ENCODE measurements around the gene FST. TPM values are rescaled to one million over a fixed set of nuclear protein-coding genes. Genes with fewer than 3 reads are reported as not detected.

The FST gene
- total RNA-seq, 1 experiment from 2014 or later: 0.45 TPM

GRCh38 chr5:53503562-53504218 is 23.3 kb downstream of the FST start:
- no peak overlapping the region for H3K4me3 ChIP-seq (ENCODE audit: low read depth, low read length)
- BruUV-seq (replicated peaks): no TSS peak

DNA sequence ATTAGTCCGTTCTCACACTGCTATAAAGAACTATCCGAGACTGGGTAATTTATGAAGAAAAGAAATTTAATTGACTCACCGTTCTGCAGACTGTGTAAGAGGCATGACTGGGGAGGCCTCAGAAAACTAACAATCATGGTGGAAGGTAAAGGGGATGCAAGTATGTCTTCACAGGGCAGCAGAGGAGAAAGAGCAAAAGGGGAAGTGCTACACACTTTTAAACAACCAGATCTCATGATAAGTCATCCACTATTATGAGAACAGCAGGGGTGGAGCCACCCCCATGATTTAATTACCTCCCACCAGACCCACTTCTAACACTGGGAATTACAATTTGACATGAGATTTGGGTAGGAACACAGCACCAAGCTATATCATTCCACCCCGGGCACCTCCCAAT is 26.6 kb downstream of the FST start:
- Histone ChIP-seq H3K4me1 (no peaks in the 10 kb centered on the region), H3K9me3 (no peaks in the 10 kb centered on the region; the same call in 1 of the 2 replicates), H3K36me3 (ENCODE audit: control insufficient read depth, insufficient read depth, low read length) (no peaks in the 10 kb centered on the region), H3K27me3 (replicated peaks; ENCODE audit: control insufficient read depth, insufficient read depth, low read length) (peaks cover 2% of the 10 kb centered on the region; the same call in 1 of the 2 replicates), H3K4me3 (ENCODE audit: low read depth, low read length) (no peak overlapping the region)
- ChIA-PET POLR2A (no interaction called here), CTCF (no interaction called here)
- BruUV-seq (replicated peaks): no TSS peak
- no peaks in the 10 kb centered on the region for H3K4me1 Mint-ChIP-seq (ENCODE audit: low read depth, unreplicated experiment)
- peaks cover 46% of the 10 kb centered on the region for H3K9me3 Mint-ChIP-seq (ENCODE audit: unreplicated experiment)
- H3K36me3 Mint-ChIP-seq (ENCODE audit: insufficient read depth, unreplicated experiment): no peaks in the 10 kb centered on the region
- TF ChIP-seq CTCF (IDR thresholded peaks at IDR 0.05; ENCODE audit: insufficient read depth in 1 of 2, low read depth in 1 of 2, low read length in 1 of 2, severe bottlenecking in 1 of 2, unreplicated experiment in 1 of 2): no peak
- no peak overlapping the region for H3K4me3 Mint-ChIP-seq (ENCODE audit: unreplicated experiment)
- DNase-seq: no peak
- H3K27ac Mint-ChIP-seq (ENCODE audit: unreplicated experiment): no peak overlapping the region
- H3K27me3 Mint-ChIP-seq (ENCODE audit: insufficient read depth, unreplicated experiment): peaks cover 12% of the 10 kb centered on the region
- intact Hi-C loops (cut with micrococcal nuclease; ENCODE audit: unreplicated experiment): no loop called here

More at GRCh38 chr5:53503562-53504218, 23.3 kb downstream of the FST start:
- CTCF ChIA-PET: no interaction called here
- H3K36me3 ChIP-seq (ENCODE audit: control insufficient read depth, insufficient read depth, low read length): no peaks in the 10 kb centered on the region
- Mint-ChIP-seq H3K9me3 (ENCODE audit: unreplicated experiment) (peaks cover 13% of the 10 kb centered on the region), H3K27ac (ENCODE audit: unreplicated experiment) (no peak overlapping the region), H3K36me3 (ENCODE audit: insufficient read depth, unreplicated experiment) (no peaks in the 10 kb centered on the region), H3K4me1 (ENCODE audit: low read depth, unreplicated experiment) (no peaks in the 10 kb centered on the region), H3K4me3 (ENCODE audit: unreplicated experiment) (no peak overlapping the region), H3K27me3 (ENCODE audit: insufficient read depth, unreplicated experiment) (peaks cover 14% of the 10 kb centered on the region)
- H3K9me3 ChIP-seq: no peaks in the 10 kb centered on the region; the same call in 1 of the 2 replicates
- no peaks in the 10 kb centered on the region for H3K4me1 ChIP-seq
- POLR2A ChIA-PET: no interaction called here
- peaks cover 2% of the 10 kb centered on the region; the same call in 1 of the 2 replicates for H3K27me3 ChIP-seq (replicated peaks; ENCODE audit: control insufficient read depth, insufficient read depth, low read length)
- intact Hi-C loops (cut with micrococcal nuclease; ENCODE audit: unreplicated experiment): no loop called here
- TF ChIP-seq CTCF (IDR thresholded peaks at IDR 0.05; ENCODE audit: insufficient read depth in 1 of 2, low read depth in 1 of 2, low read length in 1 of 2, severe bottlenecking in 1 of 2, unreplicated experiment in 1 of 2): no peak
- no peak for DNase-seq

- H3K9me3 Mint-ChIP-seq (ENCODE audit: unreplicated experiment): peaks cover 47% of the 10 kb centered on the region
- ChIA-PET POLR2A (no interaction called here), CTCF (no interaction called here)
- no peaks in the 10 kb centered on the region for H3K36me3 ChIP-seq (ENCODE audit: control insufficient read depth, insufficient read depth, low read length)
- no peak overlapping the region for H3K27ac Mint-ChIP-seq (ENCODE audit: unreplicated experiment)
- H3K36me3 Mint-ChIP-seq (ENCODE audit: insufficient read depth, unreplicated experiment): no peaks in the 10 kb centered on the region
- no peak for DNase-seq
- intact Hi-C loops (cut with micrococcal nuclease; ENCODE audit: unreplicated experiment): no loop called here
- BruUV-seq (replicated peaks): no TSS peak
- H3K4me3 ChIP-seq (ENCODE audit: low read depth, low read length): no peak overlapping the region
- H3K27me3 Mint-ChIP-seq (ENCODE audit: insufficient read depth, unreplicated experiment): peaks cover 12% of the 10 kb centered on the region
- no peaks in the 10 kb centered on the region for H3K4me1 ChIP-seq
- H3K9me3 ChIP-seq: no peaks in the 10 kb centered on the region; the same call in 1 of the 2 replicates
- TF ChIP-seq CTCF (IDR thresholded peaks at IDR 0.05; ENCODE audit: insufficient read depth in 1 of 2, low read depth in 1 of 2, low read length in 1 of 2, severe bottlenecking in 1 of 2, unreplicated experiment in 1 of 2): no peak
- H3K4me3 Mint-ChIP-seq (ENCODE audit: unreplicated experiment): no peak overlapping the region
- peaks cover 2% of the 10 kb centered on the region; the same call in 1 of the 2 replicates for H3K27me3 ChIP-seq (replicated peaks; ENCODE audit: control insufficient read depth, insufficient read depth, low read length)
- H3K4me1 Mint-ChIP-seq (ENCODE audit: low read depth, unreplicated experiment): no peaks in the 10 kb centered on the region
These were observed 27.7 kb downstream of the FST start for GRCh38 chr5:53508125-53508524.
